Embryonic facial prominence (tissue), 1 donor: ENCODE results near the gene KLHDC8A.

Source experiments
- DNase-seq: peaks from one replicate; pipeline ENCODE4 v3.0.0-alpha.2; 2016; ENCODE audit errors: extremely low spot score

The KLHDC8A gene

DNA sequence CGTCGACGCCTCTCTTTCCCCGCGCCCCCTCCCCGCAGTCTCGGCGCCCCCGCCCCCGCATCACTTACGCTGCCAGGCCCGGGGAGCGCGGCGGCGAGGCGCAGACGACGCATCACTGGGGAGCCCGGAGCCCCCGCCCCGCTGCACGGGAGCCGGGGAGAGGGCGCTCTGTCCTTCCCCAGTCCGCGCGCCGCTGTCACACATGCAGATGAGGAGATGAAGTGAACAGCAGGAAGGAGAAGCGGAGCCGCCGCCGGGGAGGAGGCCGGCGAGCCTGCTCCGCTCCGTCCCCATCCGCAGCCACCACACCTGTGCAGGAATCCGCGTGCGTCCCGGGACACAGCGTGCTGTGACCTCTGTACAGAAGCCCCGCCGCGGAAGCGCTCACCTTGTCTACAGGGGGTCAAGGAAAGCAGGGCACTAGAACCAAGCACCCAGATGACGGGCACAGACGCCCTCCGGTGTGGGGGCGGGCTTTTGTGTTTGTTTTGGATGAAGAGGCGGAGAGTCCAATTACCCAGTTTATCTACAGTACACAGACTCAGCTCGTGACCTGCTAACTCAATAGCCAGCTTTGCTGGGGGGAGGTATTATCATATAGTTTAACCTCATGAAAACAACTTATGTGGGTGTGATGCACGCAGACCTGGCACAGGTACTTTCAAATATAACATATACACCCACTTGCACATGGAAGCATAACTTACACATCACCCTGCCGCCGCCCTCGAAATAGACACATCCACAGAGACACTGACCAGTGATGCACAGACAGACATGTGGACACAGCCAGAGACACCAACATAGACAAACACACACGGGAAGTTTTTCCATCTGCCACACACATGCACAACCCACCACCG, 12.4 kb downstream of the KLHDC8A start:
- no peak for DNase-seq

GRCh38 chr1:205343431-205344065, 13.2 kb downstream of the KLHDC8A start:
- DNase-seq = no peak

GRCh38 chr1:205342986-205343385, 13.7 kb downstream of the KLHDC8A start:
- no peak for DNase-seq

DNA sequence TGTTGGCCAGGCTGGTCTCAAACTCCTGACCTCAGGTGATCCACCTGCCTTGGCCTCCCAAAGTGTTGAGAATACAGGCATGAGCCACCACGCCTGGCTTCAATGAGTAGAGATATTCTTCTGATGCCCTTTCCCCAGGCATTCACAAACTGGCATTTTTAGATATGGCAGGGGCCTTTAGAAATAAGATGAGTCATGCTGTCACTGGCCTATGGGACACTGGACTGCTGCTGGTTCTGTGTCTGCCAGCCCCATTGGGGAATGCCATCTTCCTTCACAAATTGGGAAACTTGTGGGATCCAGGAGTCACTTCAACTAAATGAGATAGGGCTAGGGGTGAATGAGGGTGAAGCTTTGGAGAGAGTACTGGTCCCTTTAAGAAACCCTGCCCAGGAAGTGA, 16.0 kb downstream of the KLHDC8A start:
- no peak for DNase-seq

GRCh38 chr1:205339717-205340116, 17.0 kb downstream of the KLHDC8A start:
- no peak for DNase-seq

DNA sequence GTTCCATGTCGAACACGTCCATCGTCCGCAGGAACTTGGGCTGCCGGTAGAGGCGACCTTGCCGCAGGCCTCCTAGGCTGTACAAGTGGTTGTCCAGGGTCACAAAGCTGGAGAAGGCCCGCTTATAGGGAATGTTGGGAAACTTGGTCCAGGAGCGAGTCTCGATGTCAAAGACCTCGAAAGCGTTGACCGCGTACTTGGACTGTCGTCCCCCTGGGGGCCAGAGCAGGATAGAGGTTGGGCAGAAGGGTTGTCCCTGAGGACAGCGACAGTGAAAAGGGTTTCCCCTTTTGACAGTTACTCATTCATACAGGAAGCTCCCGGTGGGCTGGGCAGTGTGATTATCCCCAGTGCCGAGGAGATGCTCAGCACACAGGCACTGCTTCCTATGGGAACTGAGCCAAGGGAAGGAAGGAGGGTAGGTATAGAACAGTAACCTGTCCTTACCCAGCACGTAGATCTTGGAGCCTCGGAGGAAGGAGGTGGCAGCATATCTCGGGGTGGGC, 17.5 kb downstream of the KLHDC8A start:
- no peak for DNase-seq

- no peak for DNase-seq
These were observed 18.7 kb downstream of the KLHDC8A start for GRCh38 chr1:205338011-205338410.

- no peak for DNase-seq
These were observed 19.2 kb downstream of the KLHDC8A start for GRCh38 chr1:205337481-205337880.

GRCh38 chr1:205335692-205336091, 21.0 kb downstream of the KLHDC8A start:
- no peak for DNase-seq

- DNase-seq = no peak
These were observed 24.5 kb downstream of the KLHDC8A start for GRCh38 chr1:205332015-205332791.

DNA sequence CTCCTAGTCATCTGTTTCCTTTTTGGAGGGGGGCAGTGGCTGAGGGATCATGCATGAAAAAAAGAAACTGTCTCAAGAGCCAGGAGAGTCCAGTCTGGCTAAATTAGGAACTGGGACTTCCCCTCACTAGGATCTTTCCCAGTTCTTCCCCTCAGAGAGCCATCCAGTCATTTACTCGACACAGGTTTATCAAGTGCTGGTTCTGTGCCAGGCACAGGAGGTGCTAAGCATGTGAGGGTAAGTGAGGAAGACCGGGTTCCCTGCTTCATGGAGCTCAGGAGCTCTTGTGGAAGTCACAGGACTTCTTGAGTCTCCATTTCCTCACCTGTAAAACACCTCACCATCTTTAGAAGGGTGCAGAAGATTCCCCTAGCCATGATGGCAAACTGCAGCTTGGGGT, 26.6 kb downstream of the KLHDC8A start:
- no peak for DNase-seq

DNA sequence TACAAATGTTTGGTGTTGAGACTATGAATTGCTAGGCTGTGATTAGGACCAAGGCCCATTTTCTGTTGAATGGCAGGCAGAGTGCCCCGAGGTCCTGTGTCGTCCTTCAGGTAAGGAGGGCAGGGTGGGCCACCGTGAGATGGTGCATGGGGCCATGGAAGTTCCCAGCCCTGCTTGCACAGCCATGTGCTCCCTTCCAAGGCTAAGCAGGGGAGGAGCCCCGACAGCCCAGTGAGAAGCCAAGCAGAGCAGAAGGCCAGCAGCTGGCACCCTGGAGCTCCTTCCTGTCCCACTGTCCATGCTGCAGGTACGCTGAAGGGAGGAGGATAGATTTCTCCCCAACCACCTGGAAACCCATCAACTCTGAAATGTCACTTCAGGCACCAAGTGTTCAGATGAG, 27.0 kb downstream of the KLHDC8A start:
- DNase-seq = no peak

GRCh38 chr1:205328476-205328875, 28.2 kb downstream of the KLHDC8A start:
- no peak for DNase-seq

DNA sequence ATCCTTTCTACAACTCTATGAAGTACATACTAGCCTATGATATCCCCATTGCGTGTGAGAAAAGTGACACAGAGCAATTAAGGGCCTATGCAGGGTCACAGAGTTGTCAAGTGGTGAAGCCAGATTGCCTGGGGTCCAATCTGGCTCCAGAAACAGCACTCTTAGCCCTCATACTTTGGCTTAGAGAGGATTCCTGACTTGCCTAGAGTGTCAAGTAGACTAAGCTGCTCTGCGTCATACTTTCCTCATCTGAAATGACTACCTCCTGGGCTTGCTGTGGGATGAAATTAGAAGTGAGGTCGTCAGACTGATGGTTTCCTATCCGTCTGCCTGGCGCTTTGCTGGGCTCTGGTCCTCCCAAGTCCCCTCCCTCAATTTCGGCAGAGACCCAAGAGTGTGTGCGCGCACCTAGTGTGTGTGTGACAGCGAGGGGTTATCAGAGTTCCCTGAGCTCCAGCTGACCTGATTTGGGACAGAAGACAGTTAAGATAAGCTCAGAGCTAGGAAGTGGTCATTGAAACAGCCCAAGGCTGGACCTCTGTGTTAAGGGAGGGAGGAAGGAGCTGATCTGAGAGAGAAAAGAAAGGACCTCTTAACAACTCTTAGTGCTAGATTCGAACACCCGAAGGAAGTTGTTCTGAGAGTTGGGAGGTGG, 29.8 kb downstream of the KLHDC8A start:
- DNase-seq = no peak

GRCh38 chr1:205325334-205325884, 31.3 kb downstream of the KLHDC8A start:
- peak; percentile 40 for DNase-seq

DNA sequence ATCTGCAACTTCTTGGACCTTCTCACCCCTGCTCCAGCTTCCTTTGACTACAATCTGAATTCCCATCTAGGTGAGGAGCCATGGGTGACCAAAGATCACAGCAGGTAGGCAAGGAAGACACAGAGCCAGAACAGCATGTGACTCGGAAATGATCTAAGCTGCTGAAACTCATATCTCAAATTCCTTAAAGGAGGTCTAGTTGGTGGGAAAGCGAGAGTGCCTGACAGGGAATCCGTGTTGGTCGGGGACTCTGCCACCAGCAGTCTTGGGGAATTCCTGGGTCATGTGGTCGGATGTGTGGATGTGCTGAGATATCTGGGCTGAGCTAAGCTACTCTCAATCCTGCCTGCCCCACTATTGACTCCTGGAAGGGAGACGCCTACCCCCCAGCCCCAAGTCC, 31.9 kb downstream of the KLHDC8A start:
- DNase-seq = no peak

GRCh38 chr1:205323794-205324193, 32.9 kb downstream of the KLHDC8A start:
- no peak for DNase-seq

DNA sequence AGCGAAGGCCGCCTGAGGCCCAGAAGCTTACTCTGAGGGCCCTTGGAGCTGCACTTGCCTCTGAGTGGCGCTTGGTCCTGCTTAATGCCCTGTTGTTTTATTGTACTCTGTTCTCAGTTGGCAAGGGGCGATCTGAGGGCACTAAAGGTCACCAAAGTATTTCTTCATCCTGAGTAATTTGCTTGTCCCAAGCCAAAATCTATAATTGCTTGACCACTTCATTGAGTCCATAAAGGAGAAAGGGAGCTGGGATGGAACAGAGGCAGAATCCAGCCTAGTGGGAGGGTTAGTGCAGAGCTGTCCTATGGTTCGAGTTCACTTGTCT, 34.8 kb downstream of the KLHDC8A start:
- no peak for DNase-seq

GRCh38 chr1:205321162-205321958, 35.4 kb downstream of the KLHDC8A start, which contains the start of gene NUAK2:
Gene NUAK2, minus strand, starts transcription at chr1:205321745. Its CDS starts 117 bp downstream, at chr1:205321628.
- DNase-seq = peak; percentile 68
